Spleen (tissue), 7 donors: Measurements from ENCODE around the gene FHIT.

ENCODE experiments used
- POLR2AphosphoS5 ChIP-seq, 3 donors: sonication (generic); formaldehyde crosslinking; IDR thresholded peaks; one replicate each; pipeline ENCODE4 v1.5.1; 2017; ENCODE audit warnings: antibody characterized with exemption in 3 of 3
- TF ChIP-seq, protein P1 (sequence below), 11 experiments: fragments of 200-600 bp in 7 of 11; fragments of 450-650 bp in 4 of 11; sonication (generic) in 4 of 11; IDR thresholded peaks in 8 of 11; conservative IDR thresholded peaks in 3 of 11; 1 replicate in 7 of 11; 2 replicates in 4 of 11; pipeline versions ENCODE4 v1.4.0 to v1.8.0; 2016 to 2021; ENCODE audit warnings: antibody characterized with exemption in 11 of 11, inconsistent platforms in 4 of 11, mild to moderate bottlenecking in 1 of 11
- donor health status: DM: no; HTN: no; CAD: no; lungs with moderate emphysema.
- donor health status: DM: no; HTN: no; CAD: no.
- donor health status: DM: no; HTN: no; CAD: no.

GRCh38 chr3:60952055-60952454, 299.2 kb downstream of the FHIT start:
- TF ChIP-seq, protein P1, sequence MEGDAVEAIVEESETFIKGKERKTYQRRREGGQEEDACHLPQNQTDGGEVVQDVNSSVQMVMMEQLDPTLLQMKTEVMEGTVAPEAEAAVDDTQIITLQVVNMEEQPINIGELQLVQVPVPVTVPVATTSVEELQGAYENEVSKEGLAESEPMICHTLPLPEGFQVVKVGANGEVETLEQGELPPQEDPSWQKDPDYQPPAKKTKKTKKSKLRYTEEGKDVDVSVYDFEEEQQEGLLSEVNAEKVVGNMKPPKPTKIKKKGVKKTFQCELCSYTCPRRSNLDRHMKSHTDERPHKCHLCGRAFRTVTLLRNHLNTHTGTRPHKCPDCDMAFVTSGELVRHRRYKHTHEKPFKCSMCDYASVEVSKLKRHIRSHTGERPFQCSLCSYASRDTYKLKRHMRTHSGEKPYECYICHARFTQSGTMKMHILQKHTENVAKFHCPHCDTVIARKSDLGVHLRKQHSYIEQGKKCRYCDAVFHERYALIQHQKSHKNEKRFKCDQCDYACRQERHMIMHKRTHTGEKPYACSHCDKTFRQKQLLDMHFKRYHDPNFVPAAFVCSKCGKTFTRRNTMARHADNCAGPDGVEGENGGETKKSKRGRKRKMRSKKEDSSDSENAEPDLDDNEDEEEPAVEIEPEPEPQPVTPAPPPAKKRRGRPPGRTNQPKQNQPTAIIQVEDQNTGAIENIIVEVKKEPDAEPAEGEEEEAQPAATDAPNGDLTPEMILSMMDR (IDR thresholded peaks at IDR 0.05 in 8 of 11, conservative IDR thresholded peaks at IDR 0.05 in 3 of 11): no peak
- no peak for TF ChIP-seq POLR2AphosphoS5 (IDR thresholded peaks at IDR 0.05)
